OCI-LY1 (cell line): ENCODE results near the gene ACSS1.

ENCODE experiments used
- H2AFZ ChIP-seq: fragments of 200-600 bp; sonication (generic), shearing (Covaris generic); 2 replicates; pipeline ENCODE4 v1.6.0; 2014; ENCODE audit warnings: antibody characterized with exemption, mild to moderate bottlenecking, low read length
- H3F3A ChIP-seq: fragments of 200-600 bp; sonication (generic), shearing (Covaris generic); 2 replicates; pipeline ENCODE4 v1.6.0; 2014; ENCODE audit warnings: mild to moderate bottlenecking, antibody characterized with exemption, low read length, moderate library complexity; ENCODE audit not compliant: insufficient read depth
- H3K27ac ChIP-seq: fragments of 200-600 bp; sonication (generic); 2 replicates; pipeline ENCODE4 v1.5.1; 2014; ENCODE audit warnings: low read length, mixed run types, mild to moderate bottlenecking, low read depth; ENCODE audit not compliant: poor library complexity, severe bottlenecking
- H3K27me3 ChIP-seq: fragments of 200-600 bp; sonication (generic); 2 replicates; pipeline ENCODE4 v1.6.0; 2014; ENCODE audit warnings: antibody characterized with exemption, mild to moderate bottlenecking, low read length, moderate library complexity; ENCODE audit not compliant: insufficient read depth
- H3K36me3 ChIP-seq: fragments of 200-600 bp; sonication (generic); 2 replicates; pipeline ENCODE4 v1.6.1; 2014; ENCODE audit warnings: mild to moderate bottlenecking, antibody characterized with exemption, low read length, moderate library complexity, mixed read lengths; ENCODE audit not compliant: insufficient read depth
- H3K4me1 ChIP-seq: fragments of 200-600 bp; sonication (generic); 2 replicates; pipeline ENCODE4 v1.5.1; 2014; ENCODE audit warnings: mild to moderate bottlenecking, low read length, moderate library complexity; ENCODE audit not compliant: insufficient read depth, severe bottlenecking
- H3K4me2 ChIP-seq: fragments of 200-600 bp; sonication (generic), shearing (Covaris generic); 2 replicates; pipeline ENCODE4 v1.6.1; 2014; ENCODE audit warnings: low read length
- H3K4me3 ChIP-seq: fragments of 200-600 bp; sonication (generic); 2 replicates; pipeline ENCODE4 v1.5.1; 2014; ENCODE audit warnings: low read length, low read depth, mild to moderate bottlenecking, mixed read lengths; ENCODE audit not compliant: poor library complexity, severe bottlenecking
- H3K79me2 ChIP-seq: fragments of 200-600 bp; shearing (Covaris generic); 2 replicates; pipeline ENCODE4 v1.6.1; 2016; ENCODE audit warnings: mixed run types, low read length, mixed read lengths; ENCODE audit not compliant: insufficient read depth
- H3K9ac ChIP-seq: fragments of 200-600 bp; sonication (generic), shearing (Covaris generic); 2 replicates; pipeline ENCODE4 v1.6.1; 2014; ENCODE audit warnings: mild to moderate bottlenecking, low read length, mixed read lengths
- H3K9me2 ChIP-seq: fragments of 200-600 bp; sonication (generic), shearing (Covaris generic); 2 replicates; pipeline ENCODE4 v1.6.1; 2014; ENCODE audit warnings: low read depth, mild to moderate bottlenecking, low read length, mixed read lengths
- H3K9me3 ChIP-seq: fragments of 200-600 bp; shearing (Covaris generic); 2 replicates; pipeline ENCODE4 v1.6.1; 2014; ENCODE audit warnings: low read length, mixed read lengths
- H4K20me1 ChIP-seq: fragments of 200-600 bp; sonication (generic), shearing (Covaris generic); 2 replicates; pipeline ENCODE4 v1.6.0; 2016; ENCODE audit warnings: mild to moderate bottlenecking, low read length; ENCODE audit not compliant: insufficient read depth
- EZH2 ChIP-seq: fragments of 200-600 bp; sonication (generic), shearing (Covaris generic); IDR thresholded peaks from 2 replicates; pipeline ENCODE4 v1.8.0; 2017; ENCODE audit warnings: borderline replicate concordance, mixed run types, mild to moderate bottlenecking, antibody characterized with exemption, low read length, moderate library complexity, mixed read lengths
- TF ChIP-seq, protein P1 (sequence below): fragments of 200-600 bp; sonication (generic), shearing (Covaris generic); IDR thresholded peaks from 2 replicates; pipeline ENCODE4 v1.5.1; 2017; ENCODE audit warnings: mild to moderate bottlenecking, antibody characterized with exemption, low read length, moderate library complexity, mixed read lengths

ACSS1 gene

DNA sequence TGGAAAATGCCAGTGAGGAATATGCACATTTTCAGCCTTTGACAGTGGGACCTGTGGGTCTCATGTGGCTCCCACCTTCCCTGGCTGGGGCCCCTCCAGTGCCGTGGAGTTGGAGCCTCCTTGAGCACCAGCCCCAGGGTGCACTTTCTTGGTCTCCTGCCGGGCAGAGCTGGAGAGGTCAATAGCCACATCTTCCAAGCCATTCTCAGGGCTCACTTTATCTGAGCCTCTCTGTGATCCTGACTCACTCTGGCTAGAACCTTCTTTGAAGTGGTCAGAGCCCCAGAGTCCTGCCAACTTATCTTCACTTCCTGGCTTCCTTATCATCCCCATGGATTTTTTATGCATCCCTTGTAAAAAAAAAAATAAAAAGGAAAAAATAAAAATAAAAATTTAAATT lies 18.3 kb upstream of the ACSS1 start:
- Histone ChIP-seq H3K9me3 (no peaks in the 10 kb centered on the region), H3K4me3 (no peak overlapping the region), H3K4me1 (no peaks in the 10 kb centered on the region), H3K9me2 (no peaks in the 10 kb centered on the region), H3K27me3 (0 out of 2 replicates have a peak, but pooled peaks cover 3% of the 10 kb centered on the region), H3K36me3 (no peaks in the 10 kb centered on the region), H3K27ac (no peak overlapping the region), H3K79me2 (no peaks in the 10 kb centered on the region), H4K20me1 (no peaks in the 10 kb centered on the region), H3F3A (no peaks in the 10 kb centered on the region), H2AFZ (no peak overlapping the region), H3K9ac (no peak overlapping the region), H3K4me2 (no peak overlapping the region)
- TF ChIP-seq, protein P1, sequence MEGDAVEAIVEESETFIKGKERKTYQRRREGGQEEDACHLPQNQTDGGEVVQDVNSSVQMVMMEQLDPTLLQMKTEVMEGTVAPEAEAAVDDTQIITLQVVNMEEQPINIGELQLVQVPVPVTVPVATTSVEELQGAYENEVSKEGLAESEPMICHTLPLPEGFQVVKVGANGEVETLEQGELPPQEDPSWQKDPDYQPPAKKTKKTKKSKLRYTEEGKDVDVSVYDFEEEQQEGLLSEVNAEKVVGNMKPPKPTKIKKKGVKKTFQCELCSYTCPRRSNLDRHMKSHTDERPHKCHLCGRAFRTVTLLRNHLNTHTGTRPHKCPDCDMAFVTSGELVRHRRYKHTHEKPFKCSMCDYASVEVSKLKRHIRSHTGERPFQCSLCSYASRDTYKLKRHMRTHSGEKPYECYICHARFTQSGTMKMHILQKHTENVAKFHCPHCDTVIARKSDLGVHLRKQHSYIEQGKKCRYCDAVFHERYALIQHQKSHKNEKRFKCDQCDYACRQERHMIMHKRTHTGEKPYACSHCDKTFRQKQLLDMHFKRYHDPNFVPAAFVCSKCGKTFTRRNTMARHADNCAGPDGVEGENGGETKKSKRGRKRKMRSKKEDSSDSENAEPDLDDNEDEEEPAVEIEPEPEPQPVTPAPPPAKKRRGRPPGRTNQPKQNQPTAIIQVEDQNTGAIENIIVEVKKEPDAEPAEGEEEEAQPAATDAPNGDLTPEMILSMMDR, result no peak
- no peak for TF ChIP-seq EZH2

DNA sequence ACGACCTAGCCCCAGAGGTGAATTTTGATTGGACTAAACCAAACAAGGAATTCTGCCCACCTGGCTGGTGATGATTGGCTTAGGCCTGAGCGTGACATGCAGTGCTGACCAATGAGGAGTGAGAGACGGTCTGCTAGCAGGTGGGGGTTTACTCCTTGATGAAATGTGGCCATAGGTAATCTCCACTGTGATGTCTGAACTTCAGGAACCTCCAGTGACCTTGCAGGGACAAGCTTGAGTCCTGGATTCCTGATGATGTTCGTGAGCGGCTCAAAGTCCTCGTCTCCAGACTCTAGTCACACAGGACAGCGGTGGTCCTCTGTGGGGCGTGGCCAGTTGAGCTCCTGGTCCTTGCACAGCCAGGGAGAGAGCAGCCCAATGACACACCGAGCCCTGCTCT lies 15.6 kb upstream of the ACSS1 start:
- H3K4me1 ChIP-seq, result no peaks in the 10 kb centered on the region
- H3K27ac ChIP-seq, result no peak overlapping the region
- H3K9me2 ChIP-seq, result no peaks in the 10 kb centered on the region
- H3F3A ChIP-seq, result no peaks in the 10 kb centered on the region
- TF ChIP-seq EZH2, result no peak
- TF ChIP-seq, protein P1, result no peak
- no peak overlapping the region for H3K9ac ChIP-seq
- H3K36me3 ChIP-seq, result no peaks in the 10 kb centered on the region
- H3K9me3 ChIP-seq, result no peaks in the 10 kb centered on the region
- H2AFZ ChIP-seq, result no peak overlapping the region
- H3K79me2 ChIP-seq, result no peaks in the 10 kb centered on the region
- no peaks in the 10 kb centered on the region for H4K20me1 ChIP-seq
- no peak overlapping the region for H3K4me2 ChIP-seq
- H3K27me3 ChIP-seq, result 0 out of 2 replicates have a peak, but pooled peaks cover 3% of the 10 kb centered on the region
- H3K4me3 ChIP-seq, result no peak overlapping the region

DNA sequence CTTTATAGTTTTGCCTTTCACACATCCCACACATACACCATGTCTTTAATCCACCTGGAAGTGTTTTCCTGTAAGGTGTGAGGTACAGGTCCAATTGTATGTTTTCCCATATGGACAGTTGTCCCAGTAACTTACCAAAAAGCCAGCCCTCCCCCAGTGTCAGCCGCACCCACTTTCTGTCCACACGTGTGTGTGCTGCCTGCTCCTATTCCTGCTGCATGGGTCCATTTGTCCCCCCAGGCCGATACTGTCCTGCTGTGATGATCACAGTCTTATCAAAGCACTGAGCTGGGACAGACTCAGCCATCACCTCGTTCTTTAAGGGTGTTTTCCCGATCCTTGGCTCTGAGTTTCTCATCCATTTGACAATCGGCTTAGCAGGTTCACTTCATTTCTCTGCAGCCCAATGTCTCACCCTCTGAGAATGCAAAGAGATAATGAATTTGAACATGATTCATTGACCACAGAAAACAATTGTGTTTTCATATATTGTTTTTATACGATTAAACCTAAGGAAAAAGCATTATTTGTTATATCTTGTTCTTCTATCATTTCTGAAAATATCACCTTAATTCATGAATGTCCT lies 14.4 kb upstream of the ACSS1 start:
- no peaks in the 10 kb centered on the region for H3K4me1 ChIP-seq
- no peaks in the 10 kb centered on the region for H3K36me3 ChIP-seq
- H3K4me3 ChIP-seq, result no peak overlapping the region
- H4K20me1 ChIP-seq, result no peaks in the 10 kb centered on the region
- H3K9ac ChIP-seq, result no peak overlapping the region
- no peak overlapping the region for H3K4me2 ChIP-seq
- no peak overlapping the region for H3K27ac ChIP-seq
- H3K79me2 ChIP-seq, result no peaks in the 10 kb centered on the region
- no peaks in the 10 kb centered on the region for H3F3A ChIP-seq
- no peaks in the 10 kb centered on the region for H3K9me2 ChIP-seq
- H2AFZ ChIP-seq, result no peak overlapping the region
- no peaks in the 10 kb centered on the region for H3K9me3 ChIP-seq
- TF ChIP-seq, protein P1, result no peak
- TF ChIP-seq EZH2, result no peak
- 0 out of 2 replicates have a peak, but pooled peaks cover 3% of the 10 kb centered on the region for H3K27me3 ChIP-seq
